ENCODE results near the gene LPIN3.

GRCh38 chr20:41379551-41379950 lies 38.9 kb downstream of the LPIN3 start:
- TF ChIP-seq POLR2A (IDR thresholded peaks at IDR 0.05; ENCODE audit: low read depth, low read length) (no peak), SPI1 (IDR thresholded peaks at IDR 0.05; ENCODE audit: low read depth, low read length) (no peak), TAF1 (IDR thresholded peaks at IDR 0.05; ENCODE audit: low read depth, low read length) (no peak), POLR2AphosphoS5 (IDR thresholded peaks at IDR 0.05; ENCODE audit: low read depth, low read length) (no peak), PAX5 (IDR thresholded peaks at IDR 0.05; ENCODE audit: insufficient read depth, low read length, severe bottlenecking) (no peak), POU2F2 (IDR thresholded peaks at IDR 0.05; ENCODE audit: low read depth, low read length) (no peak)
